Measurements from ENCODE around the gene IL16. TPM values are rescaled to one million over a fixed set of nuclear protein-coding genes. Genes with fewer than 3 reads are reported as not detected.

IL16 gene
- total RNA-seq, 4 donors from 2014 or later = 4.9 to 11.5 (median 8.4) TPM

- 94 to 99% methylated on average over 3 of the region's 3 CpGs for WGBS, 2 donors
- peaks cover 9 to 12% of the 10 kb centered on the region in 2 donors for H3K4me1 ChIP-seq
- no peaks in the 10 kb centered on the region for H3K27me3 ChIP-seq
- no peak overlapping the region for H3K4me3 ChIP-seq (replicated peaks in 1 of 3)
- no peaks in the 10 kb centered on the region for H3K9me3 ChIP-seq
- peak overlapping the region in 2 of 3 donors; percentile 3 to 24 for H3K27ac ChIP-seq
- intact Hi-C loops (cut with DNase I) = no loop called here
- no peak for TF ChIP-seq CTCF (IDR thresholded peaks at IDR 0.05)
- no peak for TF ChIP-seq POLR2A (IDR thresholded peaks at IDR 0.05)
- no peak for DNase-seq
- H3K36me3 ChIP-seq = no peaks in the 10 kb centered on the region
These were observed 5.0 kb upstream of the IL16 start for GRCh38 chr15:81191701-81192100.

GRCh38 chr15:81194723-81195122 is 2.0 kb upstream of the IL16 start:
- Histone ChIP-seq H3K9me3 (no peaks in the 10 kb centered on the region), H3K27me3 (no peaks in the 10 kb centered on the region), H3K36me3 (no peaks in the 10 kb centered on the region), H3K27ac (peak overlapping the region in 1 of 3 donors; percentile 30), H3K4me1 (peaks cover 9 to 16% of the 10 kb centered on the region in 2 donors), H3K4me3 (replicated peaks in 1 of 3) (no peak overlapping the region)
- WGBS, 2 donors = 43% methylated on average over 5 of the region's 5 CpGs
- DNase-seq = peak; percentile 47 to 48
- TF ChIP-seq CTCF (IDR thresholded peaks at IDR 0.05) (no peak), POLR2A (IDR thresholded peaks at IDR 0.05) (no peak)
- intact Hi-C loops (cut with DNase I) = no loop called here

GRCh38 chr15:81195339-81195864 is 1.3 kb upstream of the IL16 start:
- intact Hi-C loops (cut with DNase I) = no loop called here
- Histone ChIP-seq H3K9me3 (no peaks in the 10 kb centered on the region), H3K27ac (peak overlapping the region in 1 of 3 donors; percentile 30), H3K4me3 (replicated peaks in 1 of 3) (no peak overlapping the region), H3K27me3 (no peaks in the 10 kb centered on the region), H3K36me3 (no peaks in the 10 kb centered on the region), H3K4me1 (peaks cover 9 to 16% of the 10 kb centered on the region in 2 donors)
- TF ChIP-seq POLR2A (IDR thresholded peaks at IDR 0.05) (no peak), CTCF (IDR thresholded peaks at IDR 0.05) (no peak)
- 42 to 55% methylated on average over 8 of the region's 8 CpGs for WGBS, 2 donors
- DNase-seq = peak; percentile 39 to 42

GRCh38 chr15:81197255-81197630 is 564 bp downstream of the IL16 start:
- no peaks in the 10 kb centered on the region for H3K27me3 ChIP-seq
- no peak for DNase-seq
- no peak overlapping the region for H3K27ac ChIP-seq
- H3K4me3 ChIP-seq (replicated peaks in 1 of 3) = no peak overlapping the region
- peaks cover 9 to 16% of the 10 kb centered on the region in 2 donors for H3K4me1 ChIP-seq
- intact Hi-C loops (cut with DNase I) = no loop called here
- TF ChIP-seq CTCF (IDR thresholded peaks at IDR 0.05) = no peak
- WGBS, 2 donors = 91 to 96% methylated on average over 7 of the region's 7 CpGs
- no peaks in the 10 kb centered on the region for H3K36me3 ChIP-seq
- H3K9me3 ChIP-seq = no peaks in the 10 kb centered on the region

- DNase-seq = no peak
- H3K4me3 ChIP-seq (replicated peaks in 1 of 3) = no peak overlapping the region
- intact Hi-C loops (cut with DNase I) = no loop called here
- no peak overlapping the region for H3K27ac ChIP-seq
- H3K36me3 ChIP-seq = no peaks in the 10 kb centered on the region
- no peaks in the 10 kb centered on the region for H3K9me3 ChIP-seq
- H3K27me3 ChIP-seq = no peaks in the 10 kb centered on the region
- no peak for TF ChIP-seq POLR2A (IDR thresholded peaks at IDR 0.05)
- no peak for TF ChIP-seq CTCF (IDR thresholded peaks at IDR 0.05)
- H3K4me1 ChIP-seq = peaks cover 9 to 16% of the 10 kb centered on the region in 2 donors
- WGBS, 2 donors = 87 to 90% methylated on average over 7 of the region's 7 CpGs
These were observed 1.1 kb downstream of the IL16 start for GRCh38 chr15:81197688-81198281.
